HepG2 (cell line): Measurements from ENCODE around the gene VMA21. TPM values are rescaled to one million over a fixed set of nuclear protein-coding genes. Genes with fewer than 3 reads are reported as not detected.

ENCODE experiments used
- ATAC-seq: fragments of 200-7000 bp; cut with Tn5 transposase; 3 replicates; pipeline ENCODE4 v1.9.1; 2020; ENCODE audit warnings: mild to moderate bottlenecking, moderate library complexity
- BruUV-seq: library from RNA; stranded (reverse); fragments of 400-500 nt; replicated peaks from 2 replicates; lab custom pipeline; 2021; lab: Mats Ljungman, UMichigan
- CTCF ChIA-PET: fragments of 300-600 bp; formaldehyde crosslinking; extraction: SDS; loops from one replicate; lab custom pipeline; 2021; ENCODE audit warnings: low total read pairs, inconsistent platforms, low intra/inter-chr PET ratio; lab: Yijun Ruan, JAX
- POLR2A ChIA-PET: fragments of 350-600 bp; sonication (Branson Sonifier 250); formaldehyde crosslinking; loops from one replicate; lab custom pipeline; 2020; ENCODE audit warnings: antibody characterized with exemption, inconsistent platforms; lab: Yijun Ruan, JAX
- DNase-seq: peaks from one replicate; pipeline ENCODE4 v3.0.0-alpha.2; 2015; ENCODE audit warnings: low spot score
- FAIRE-seq: peaks from 3 replicates; lab custom pipeline; 2011; peaks lifted over from hg19 to GRCh38; lab: Jason Lieb, UNC
- H2AFZ ChIP-seq: one replicate; pipeline ENCODE4 v1.6.1; 2011; ENCODE audit warnings: low read length, inconsistent platforms
- H3K27ac ChIP-seq: fragments of 300-600 bp; 3 replicates; pipeline ENCODE4 v1.8.0; 2011; ENCODE audit warnings: mixed run types, mild to moderate bottlenecking, mixed read lengths, low read length, inconsistent platforms; ENCODE audit not compliant: insufficient read depth; ENCODE audit errors: extremely low read length
- H3K27me3 ChIP-seq, 2 experiments: fragments of 200-600 bp in 1 of 2; 2 replicates in 1 of 2; 3 replicates in 1 of 2; pipeline versions ENCODE4 v1.6.0 to v1.8.0; 2011; ENCODE audit warnings: low read length in 2 of 2, mild to moderate bottlenecking in 2 of 2, moderate library complexity in 2 of 2, inconsistent platforms in 1 of 2; ENCODE audit not compliant: insufficient read depth in 2 of 2, control insufficient read depth in 1 of 2
- H3K36me3 ChIP-seq, 2 experiments: fragments of 200-600 bp in 1 of 2; replicated peaks in 1 of 2; 2 replicates in 1 of 2; 3 replicates in 1 of 2; pipeline versions ENCODE4 v1.5.1 to v1.8.0; 2011; ENCODE audit warnings: low read length in 2 of 2, inconsistent platforms in 1 of 2; ENCODE audit not compliant: insufficient read depth in 2 of 2, control insufficient read depth in 1 of 2
- H3K4me1 ChIP-seq: 2 replicates; pipeline ENCODE4 v1.5.1; 2012; ENCODE audit warnings: low read length, inconsistent platforms; ENCODE audit not compliant: insufficient read depth
- H3K4me2 ChIP-seq: 2 replicates; pipeline ENCODE4 v1.6.0; 2011; ENCODE audit warnings: low read depth, low read length, inconsistent platforms
- H3K4me3 ChIP-seq, 3 experiments: fragments of 200-600 bp in 1 of 3; sonication (generic), shearing (Covaris generic) in 1 of 3; replicated peaks in 1 of 3; 2 replicates each; pipeline ENCODE4 v1.5.1; 2011 to 2016; ENCODE audit warnings: low read length in 3 of 3, inconsistent platforms in 2 of 3, low read depth in 2 of 3, mild to moderate bottlenecking in 2 of 3, control low read depth in 1 of 3, mixed read lengths in 1 of 3; ENCODE audit not compliant: insufficient read depth in 1 of 3
- H3K79me2 ChIP-seq: one replicate; pipeline ENCODE4 v1.6.1; 2011; ENCODE audit warnings: low read length, inconsistent platforms; ENCODE audit not compliant: insufficient read depth
- H3K9ac ChIP-seq: 2 replicates; pipeline ENCODE4 v1.6.0; 2011; ENCODE audit warnings: mild to moderate bottlenecking, low read depth, low read length, inconsistent platforms; ENCODE audit not compliant: insufficient read depth
- H3K9me3 ChIP-seq: 2 replicates; pipeline ENCODE4 v1.5.1; 2012; ENCODE audit warnings: mild to moderate bottlenecking, low read length
- H4K20me1 ChIP-seq: 2 replicates; pipeline ENCODE4 v1.6.0; 2011; ENCODE audit warnings: inconsistent platforms, mild to moderate bottlenecking, low read length, moderate library complexity; ENCODE audit not compliant: insufficient read depth
- CBFB ChIP-seq: sonication (generic); formaldehyde crosslinking; IDR thresholded peaks from 2 replicates; pipeline ENCODE4 v1.4.0; 2020; ENCODE audit warnings: missing genetic modification reagents
- JARID2 ChIP-seq: sonication (generic); formaldehyde crosslinking; IDR thresholded peaks from 2 replicates; pipeline ENCODE4 v1.8.1; 2023; ENCODE audit warnings: missing genetic modification reagents, inconsistent platforms; ENCODE audit not compliant: insufficient replicate concordance
- LBX2 ChIP-seq: sonication (generic); formaldehyde crosslinking; IDR thresholded peaks from 2 replicates; pipeline ENCODE4 v1.5.0; 2020; ENCODE audit warnings: missing genetic modification reagents, mild to moderate bottlenecking, borderline replicate concordance
- MAF1 ChIP-seq: sonication (generic); formaldehyde crosslinking; IDR thresholded peaks from 2 replicates; pipeline ENCODE4 v1.5.0; 2020; ENCODE audit warnings: missing genetic modification reagents, borderline replicate concordance
- MXD1 ChIP-seq: sonication (generic); formaldehyde crosslinking; IDR thresholded peaks from 2 replicates; pipeline ENCODE4 v1.4.0; 2020; ENCODE audit warnings: mild to moderate bottlenecking, missing genetic modification reagents
- PRDM10 ChIP-seq: sonication (generic); formaldehyde crosslinking; IDR thresholded peaks from 2 replicates; pipeline ENCODE4 v1.4.0; 2020; ENCODE audit warnings: low read depth, missing genetic modification reagents
- PRMT3 ChIP-seq: sonication (generic); formaldehyde crosslinking; IDR thresholded peaks from 2 replicates; pipeline ENCODE4 v1.8.1; 2022; ENCODE audit warnings: low read depth, mild to moderate bottlenecking, moderate library complexity, missing genetic modification reagents, borderline replicate concordance
- RFX5 ChIP-seq: IDR thresholded peaks from 2 replicates; pipeline ENCODE4 v1.6.1; 2011; ENCODE audit warnings: low read depth, low read length, improper control_type of control experiment
- RXRB ChIP-seq: IDR thresholded peaks from 2 replicates; pipeline ENCODE4 v1.6.1; 2016; ENCODE audit warnings: borderline replicate concordance, missing genetic modification reagents, missing compliant biosample characterization
- SNAPC2 ChIP-seq: sonication (generic); formaldehyde crosslinking; IDR thresholded peaks from 2 replicates; pipeline ENCODE4 v1.8.1; 2022; ENCODE audit warnings: mild to moderate bottlenecking, missing genetic modification reagents
- ZC3H13 ChIP-seq: sonication (generic); formaldehyde crosslinking; IDR thresholded peaks from 2 replicates; pipeline ENCODE4 v1.8.1; 2023; ENCODE audit warnings: mild to moderate bottlenecking, missing genetic modification reagents, moderate library complexity
- ZNF17 ChIP-seq: sonication (generic); formaldehyde crosslinking; IDR thresholded peaks from 2 replicates; pipeline ENCODE4 v1.5.0; 2020; ENCODE audit warnings: mild to moderate bottlenecking, missing genetic modification reagents
- ZNF451 ChIP-seq: sonication (generic); formaldehyde crosslinking; IDR thresholded peaks from 2 replicates; pipeline ENCODE4 v1.5.0; 2020; ENCODE audit warnings: mild to moderate bottlenecking, missing genetic modification reagents
- ZNF704 ChIP-seq: sonication (generic); formaldehyde crosslinking; IDR thresholded peaks from 2 replicates; pipeline ENCODE4 v1.8.1; 2023; ENCODE audit warnings: mild to moderate bottlenecking, inconsistent platforms, moderate library complexity, missing genetic modification reagents, borderline replicate concordance
- ZNF777 ChIP-seq: sonication (generic); formaldehyde crosslinking; IDR thresholded peaks from 2 replicates; pipeline ENCODE4 v1.4.0; 2020; ENCODE audit warnings: missing genetic modification reagents
- WGBS: methylation state at CpG from one replicate; pipeline ENCODE4 v1.1.6; 2017; ENCODE audit warnings: low lambda C conversion rate; 5-methylcytosine and 5-hydroxymethylcytosine counted together
- in situ Hi-C: cut with HindIII; loops from 2 replicates; pipeline ENCODE4 v1.10.0; 2017; ENCODE audit warnings: low pct_unique_long_range_greater_than_20kb; ENCODE audit not compliant: extremely low pct_ligation_motif_present
- intact Hi-C: fragments of 100-400 bp; cut with micrococcal nuclease; formaldehyde crosslinking; loops from one replicate; pipeline ENCODE4 v1.10.0; 2022; ENCODE audit not compliant: unreplicated experiment
- polyA plus RNA-seq, 8 experiments: library from polyadenylated mRNA; depleted of rRNA in 3 of 8; stranded (reverse) in 7 of 8; unstranded in 1 of 8; fragments of >200 nt; fragmentation: Illumina TruSeq in 4 of 8; extraction: Trizol in 4 of 8; gene quantifications; 2 replicates each; pipeline versions ENCODE4 v1.2.1 to v1.2.3, GENCODE V29; 2011 to 2016; ENCODE audit warnings: low read depth in 4 of 8, missing spikeins in 1 of 8, mixed read lengths in 1 of 8; ENCODE audit not compliant: insufficient read depth in 1 of 8
- total RNA-seq, 5 experiments: library from RNA; depleted of rRNA; stranded (reverse); fragments of >200 nt; fragmentation: Illumina TruSeq; extraction: Trizol; gene quantifications; 2 replicates each; pipeline ENCODE4 v1.2.3, GENCODE V29; 2016; ENCODE audit warnings: low read depth in 1 of 5
- TF ChIP-seq, protein P1 (sequence below): sonication (generic); formaldehyde crosslinking; IDR thresholded peaks from 2 replicates; pipeline ENCODE4 v1.5.0; 2020; ENCODE audit warnings: missing genetic modification reagents
- TF ChIP-seq, protein P2 (sequence below): fragments of 450-650 bp; IDR thresholded peaks from 2 replicates; pipeline ENCODE4 v1.6.1; 2017

Gene VMA21
- total and polyA plus RNA-seq, 2 of the 13 experiments (the other 11 are each of a cell fraction or from before 2014, with no cell fraction given), result 20.9 to 42.4 TPM

DNA sequence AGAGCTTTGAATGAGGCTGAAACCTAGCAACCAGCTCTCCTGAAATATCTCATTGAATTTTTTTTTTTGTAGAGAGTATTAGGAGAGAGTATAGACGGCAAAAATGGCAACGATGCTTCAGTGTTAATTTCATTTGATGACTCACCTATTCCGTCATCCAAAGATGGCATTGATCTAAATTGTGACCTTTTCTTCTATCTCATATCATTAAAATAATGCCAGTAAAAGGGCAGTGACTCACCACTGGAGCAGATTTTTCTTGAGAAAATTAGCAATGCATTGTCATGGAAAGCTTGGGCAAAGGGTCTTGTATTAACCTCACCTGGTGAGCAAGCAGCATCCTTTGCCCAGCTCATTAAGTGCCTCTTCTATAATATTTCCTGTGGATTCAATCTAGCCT lies 19.6 kb downstream of the VMA21 start:
- no peaks in the 10 kb centered on the region for H3K79me2 ChIP-seq
- H3K9me3 ChIP-seq, result no peaks in the 10 kb centered on the region
- H3K36me3 ChIP-seq, result no peaks in the 10 kb centered on the region
- ATAC-seq (no peak), DNase-seq (no peak), FAIRE-seq (no peak)
- in situ Hi-C loops (no loop called here), intact Hi-C loops (no loop called here)
- 94% methylated on average over 3 of the region's 3 CpGs for WGBS
- no peak overlapping the region for H3K27ac ChIP-seq
- no peak for TF ChIP-seq RXRB (CRISPR knock-in tag)
- no peak for TF ChIP-seq ZNF17 (CRISPR knock-in tag)
- no peak for TF ChIP-seq JARID2 (CRISPR knock-in tag)
- TF ChIP-seq ZC3H13, result no peak
- no peak for TF ChIP-seq ZNF451 (CRISPR knock-in tag)
- TF ChIP-seq PRMT3 (CRISPR knock-in tag), result no peak
- no peak for TF ChIP-seq SNAPC2 (CRISPR knock-in tag)
- TF ChIP-seq, protein P1, sequence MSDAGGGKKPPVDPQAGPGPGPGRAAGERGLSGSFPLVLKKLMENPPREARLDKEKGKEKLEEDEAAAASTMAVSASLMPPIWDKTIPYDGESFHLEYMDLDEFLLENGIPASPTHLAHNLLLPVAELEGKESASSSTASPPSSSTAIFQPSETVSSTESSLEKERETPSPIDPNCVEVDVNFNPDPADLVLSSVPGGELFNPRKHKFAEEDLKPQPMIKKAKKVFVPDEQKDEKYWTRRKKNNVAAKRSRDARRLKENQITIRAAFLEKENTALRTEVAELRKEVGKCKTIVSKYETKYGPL (CRISPR knock-in tag), result no peak
- TF ChIP-seq LBX2, result no peak
- no peak for TF ChIP-seq RFX5
- TF ChIP-seq, protein P2, sequence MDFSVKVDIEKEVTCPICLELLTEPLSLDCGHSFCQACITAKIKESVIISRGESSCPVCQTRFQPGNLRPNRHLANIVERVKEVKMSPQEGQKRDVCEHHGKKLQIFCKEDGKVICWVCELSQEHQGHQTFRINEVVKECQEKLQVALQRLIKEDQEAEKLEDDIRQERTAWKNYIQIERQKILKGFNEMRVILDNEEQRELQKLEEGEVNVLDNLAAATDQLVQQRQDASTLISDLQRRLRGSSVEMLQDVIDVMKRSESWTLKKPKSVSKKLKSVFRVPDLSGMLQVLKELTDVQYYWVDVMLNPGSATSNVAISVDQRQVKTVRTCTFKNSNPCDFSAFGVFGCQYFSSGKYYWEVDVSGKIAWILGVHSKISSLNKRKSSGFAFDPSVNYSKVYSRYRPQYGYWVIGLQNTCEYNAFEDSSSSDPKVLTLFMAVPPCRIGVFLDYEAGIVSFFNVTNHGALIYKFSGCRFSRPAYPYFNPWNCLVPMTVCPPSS, result no peak
- TF ChIP-seq ZNF704 (CRISPR knock-in tag), result no peak
- TF ChIP-seq MAF1 (CRISPR knock-in tag), result no peak
- no peak for TF ChIP-seq PRDM10
- TF ChIP-seq ZNF777 (CRISPR knock-in tag), result no peak
- TF ChIP-seq MXD1 (CRISPR knock-in tag), result no peak
- no peak for TF ChIP-seq CBFB
- POLR2A ChIA-PET, result no interaction called here
- H3K4me2 ChIP-seq, result no peak overlapping the region
- H3K9ac ChIP-seq, result no peak overlapping the region
- H3K4me1 ChIP-seq, result peaks cover 10% of the 10 kb centered on the region; the same call in 1 of the 2 replicates
- no peaks in the 10 kb centered on the region for H4K20me1 ChIP-seq
- no peaks in the 10 kb centered on the region for H3K27me3 ChIP-seq
- no TSS peak for BruUV-seq
- H3K4me3 ChIP-seq, result no peak overlapping the region
- CTCF ChIA-PET, result no interaction called here
- no peak overlapping the region for H2AFZ ChIP-seq
